Stimulated activated naive B cell treated with anti-CD40 and anti-IgM and Interleukin-4, amounts not matched to agents 10 μg/mL and 1 μg/mL and 100 μg/mL, for 72 hours (primary cell): ENCODE data around the gene COX6B1.

Source experiments
- ATAC-seq, 2 donors: fragments of 150-1000 bp; cut with Tn5 transposase; replicated peaks; 2 replicates each; pipeline ENCODE4 v1.10.0; 2021; ENCODE audit warnings: moderate library complexity in 1 of 2
- DNase-seq: peaks from one replicate; pipeline ENCODE4 v3.0.0; 2021
- H3K27ac Mint-ChIP-seq: one replicate; pipeline ENCODE4 v1.8.0; 2022; ENCODE audit warnings: mild to moderate bottlenecking, mixed read lengths
- H3K27me3 Mint-ChIP-seq, 2 donors: one replicate each; pipeline ENCODE4 v1.8.0; 2022; ENCODE audit warnings: mixed read lengths in 2 of 2
- H3K36me3 Mint-ChIP-seq, 2 donors: one replicate each; pipeline ENCODE4 v1.8.0; 2022; ENCODE audit warnings: mixed read lengths in 2 of 2, mild to moderate bottlenecking in 1 of 2
- H3K4me1 Mint-ChIP-seq, 2 donors: one replicate each; pipeline ENCODE4 v1.8.0; 2022; ENCODE audit warnings: mixed read lengths in 2 of 2, mild to moderate bottlenecking in 1 of 2
- H3K4me3 Mint-ChIP-seq, 2 donors: one replicate each; pipeline ENCODE4 v1.8.0; 2022; ENCODE audit warnings: mild to moderate bottlenecking in 2 of 2, mixed read lengths in 2 of 2, moderate library complexity in 1 of 2
- H3K9me3 Mint-ChIP-seq, 2 donors: one replicate each; pipeline ENCODE4 v1.8.0; 2022; ENCODE audit warnings: mixed read lengths in 2 of 2, mild to moderate bottlenecking in 1 of 2

The COX6B1 gene

GRCh38 chr19:35696835-35697234 is 48.7 kb downstream of the COX6B1 start:
- H3K27me3 Mint-ChIP-seq = peaks cover 0 to 6% of the 10 kb centered on the region in 2 donors
- H3K36me3 Mint-ChIP-seq = no peaks in the 10 kb centered on the region
- ATAC-seq (peak; percentile 45 to 72), DNase-seq (no peak)
- H3K4me1 Mint-ChIP-seq = peaks cover 13 to 19% of the 10 kb centered on the region in 2 donors
- no peaks in the 10 kb centered on the region for H3K9me3 Mint-ChIP-seq
- H3K4me3 Mint-ChIP-seq = no peak overlapping the region
- H3K27ac Mint-ChIP-seq = peak overlapping the region; percentile 42

DNA sequence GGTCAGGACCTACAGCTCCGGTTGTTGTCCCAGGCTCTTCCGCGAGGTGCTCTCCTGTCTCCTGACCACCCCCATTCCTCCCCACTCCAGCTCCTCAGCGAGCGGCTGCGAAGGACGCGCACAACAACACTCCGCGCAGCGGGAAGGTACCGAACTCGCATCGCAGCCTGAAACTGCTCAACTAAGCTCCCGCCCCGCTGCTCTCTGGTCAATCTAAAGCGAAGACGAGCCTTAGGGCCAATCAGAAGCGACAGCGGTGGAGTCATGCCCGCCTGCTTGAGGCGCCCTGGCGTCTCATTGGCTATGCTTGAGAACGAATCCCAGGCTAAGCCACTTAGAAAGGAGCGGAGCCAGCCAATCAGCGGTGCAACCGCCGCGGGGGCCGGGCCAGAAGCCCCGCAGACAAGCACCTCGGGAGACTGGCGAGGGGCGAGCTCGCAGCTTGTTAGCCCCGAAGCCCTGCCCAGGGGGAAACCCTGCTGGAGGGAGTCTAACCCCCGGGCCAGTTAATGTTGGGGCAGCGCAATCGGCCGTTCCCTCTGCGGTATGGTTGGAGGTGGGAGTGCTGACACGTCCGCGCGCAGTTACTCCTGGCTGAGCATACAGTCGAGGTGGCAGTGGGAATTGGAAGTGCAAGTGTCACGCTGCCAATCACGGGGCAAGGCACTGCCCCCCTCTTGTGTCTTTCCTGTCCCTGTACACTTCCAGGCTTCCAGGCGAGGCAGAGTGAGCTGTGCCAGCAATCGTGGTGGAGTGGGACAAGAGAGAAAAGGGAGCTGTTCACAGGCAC is 54.3 kb downstream of the COX6B1 start:
- peaks cover 2 to 3% of the 10 kb centered on the region in 2 donors for H3K36me3 Mint-ChIP-seq
- peak; percentile 92 for DNase-seq
- peaks cover 4 to 11% of the 10 kb centered on the region in 2 donors for H3K27me3 Mint-ChIP-seq
- peaks cover 0 to 3% of the 10 kb centered on the region in 2 donors for H3K9me3 Mint-ChIP-seq
- peak overlapping the region; percentile 95 for H3K27ac Mint-ChIP-seq
- H3K4me1 Mint-ChIP-seq = peaks cover 8 to 9% of the 10 kb centered on the region in 2 donors
- ATAC-seq = peak; percentile 99 to 100
- peak overlapping the region; percentile 93 to 95 for H3K4me3 Mint-ChIP-seq

DNA sequence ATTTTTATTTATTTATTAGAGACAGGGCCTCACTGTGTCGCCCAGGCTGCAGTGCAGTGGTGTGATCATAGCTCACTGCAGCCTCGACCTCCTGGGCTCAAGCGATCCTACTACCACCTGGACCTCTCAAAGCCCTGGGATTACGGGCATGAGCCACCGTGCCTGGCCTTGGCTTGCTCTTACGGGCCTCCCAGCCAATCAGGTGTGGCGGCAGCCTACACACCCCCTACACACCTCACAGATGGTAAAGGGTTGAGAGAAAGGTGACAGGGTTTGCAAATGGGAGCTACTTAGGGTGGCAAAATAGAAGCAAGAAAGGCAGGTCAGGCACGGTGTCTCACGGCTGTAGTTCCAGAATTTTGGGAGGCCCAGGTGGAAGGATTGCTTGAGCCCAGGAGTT is 55.2 kb downstream of the COX6B1 start:
- Mint-ChIP-seq H3K27ac (no peak overlapping the region), H3K9me3 (peaks cover 0 to 3% of the 10 kb centered on the region in 2 donors), H3K4me1 (peaks cover 5 to 9% of the 10 kb centered on the region in 2 donors), H3K36me3 (peaks cover 2 to 3% of the 10 kb centered on the region in 2 donors), H3K27me3 (peaks cover 4 to 11% of the 10 kb centered on the region in 2 donors), H3K4me3 (no peak overlapping the region)
- DNase-seq (no peak), ATAC-seq (no peak)

DNA sequence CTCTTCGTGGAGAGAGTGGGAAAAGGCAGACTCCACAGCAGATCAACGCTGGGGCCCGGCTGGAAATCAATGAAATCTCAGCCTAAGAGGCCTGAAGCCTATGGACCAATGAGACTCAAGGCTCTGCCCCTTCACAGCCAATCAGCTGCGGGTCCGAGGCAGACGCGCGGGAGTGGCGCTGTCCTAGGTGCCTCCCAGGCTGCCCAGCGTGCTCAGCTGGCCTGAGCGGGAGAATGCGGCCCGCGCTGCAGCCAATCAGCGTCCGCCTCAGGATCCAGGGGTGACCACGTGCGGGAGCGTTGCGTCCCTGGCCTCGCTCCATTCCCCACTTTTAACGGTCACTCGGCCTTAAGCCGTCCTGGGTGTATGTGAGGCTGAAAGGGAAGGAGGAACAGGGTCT is 56.1 kb downstream of the COX6B1 start, which contains the start of gene ZBTB32:
TSS of gene ZBTB32 (plus strand) at position 341 of the 400 bp plus-strand sequence. CDS start 10,069 bp downstream, outside the sequence.
- Mint-ChIP-seq H3K4me1 (peaks cover 5 to 9% of the 10 kb centered on the region in 2 donors), H3K4me3 (no peak within 1 kb of the TSS), H3K27ac (no peak within 1 kb of the TSS), H3K9me3 (peaks cover 0 to 3% of the 10 kb centered on the region in 2 donors), H3K36me3 (peaks cover 2 to 3% of the 10 kb centered on the region in 2 donors), H3K27me3 (peaks cover 4 to 5% of the 10 kb centered on the region in 2 donors)
- DNase-seq (no peak), ATAC-seq (no peak)
